Progenitor cell of endocrine pancreas (in vitro differentiated cells): Measurements from ENCODE around the gene SPHKAP. TPM values are rescaled to one million over a fixed set of nuclear protein-coding genes. Genes with fewer than 3 reads are reported as not detected.
"Not testable (repeated sequence)": the region's sequence is repeated elsewhere in the genome, so short reads cannot be mapped to it uniquely, and the experiment has no call there.

Experiments
- DNase-seq: peaks from one replicate; pipeline ENCODE4 v3.0.0; 2021; ENCODE audit warnings: low spot score; ENCODE audit not compliant: unreplicated experiment
- H3K27ac Mint-ChIP-seq: 2 replicates; pipeline ENCODE4 v1.8.0; 2021; ENCODE audit warnings: mild to moderate bottlenecking, moderate library complexity, mixed read lengths
- H3K27me3 Mint-ChIP-seq: 2 replicates; pipeline ENCODE4 v1.8.0; 2021; ENCODE audit warnings: mixed read lengths
- H3K36me3 Mint-ChIP-seq: 2 replicates; pipeline ENCODE4 v1.8.0; 2022; ENCODE audit warnings: mixed read lengths; ENCODE audit not compliant: insufficient read depth
- H3K4me1 Mint-ChIP-seq: 2 replicates; pipeline ENCODE4 v1.8.0; 2021; ENCODE audit warnings: low read depth, mixed read lengths
- H3K4me3 Mint-ChIP-seq: 2 replicates; pipeline ENCODE4 v1.8.0; 2021; ENCODE audit warnings: low read depth, mild to moderate bottlenecking, moderate library complexity, mixed read lengths
- H3K9me3 Mint-ChIP-seq: 2 replicates; pipeline ENCODE4 v1.8.0; 2021; ENCODE audit warnings: low read depth, mixed read lengths
- CTCF ChIP-seq: fragments of 200-600 bp; sonication (generic); IDR thresholded peaks from one replicate; pipeline ENCODE4 v1.5.0; 2021; ENCODE audit warnings: antibody characterized with exemption, mild to moderate bottlenecking; ENCODE audit not compliant: unreplicated experiment
- total RNA-seq: library from RNA; stranded (reverse); gene quantifications from 2 replicates; pipeline ENCODE4 v1.2.1, GENCODE V29; 2021

The SPHKAP gene
- total RNA-seq, 1 donor from 2014 or later = 0.07 TPM

- Mint-ChIP-seq H3K27ac (no peak overlapping the region), H3K36me3 (no peaks in the 10 kb centered on the region), H3K27me3 (no peaks in the 10 kb centered on the region), H3K9me3 (peaks cover 2% of the 10 kb centered on the region), H3K4me3 (no peak overlapping the region), H3K4me1 (no peaks in the 10 kb centered on the region)
- no peak for DNase-seq
- TF ChIP-seq CTCF = no peak
Measured at GRCh38 chr2:228083131-228083530, 98.4 kb downstream of the SPHKAP start.

- H3K36me3 Mint-ChIP-seq = no peaks in the 10 kb centered on the region
- H3K4me1 Mint-ChIP-seq = no peaks in the 10 kb centered on the region
- TF ChIP-seq CTCF = no peak
- no peak for DNase-seq
- H3K27me3 Mint-ChIP-seq = no peaks in the 10 kb centered on the region
- no peak overlapping the region for H3K27ac Mint-ChIP-seq
- peaks cover 2% of the 10 kb centered on the region for H3K9me3 Mint-ChIP-seq
- no peak overlapping the region for H3K4me3 Mint-ChIP-seq
Measured at GRCh38 chr2:228082571-228082970, 98.9 kb downstream of the SPHKAP start.

- no peak for TF ChIP-seq CTCF
- Mint-ChIP-seq H3K27ac (no peak overlapping the region), H3K4me3 (no peak overlapping the region), H3K27me3 (no peaks in the 10 kb centered on the region), H3K9me3 (peaks cover 2% of the 10 kb centered on the region), H3K4me1 (no peaks in the 10 kb centered on the region), H3K36me3 (no peaks in the 10 kb centered on the region)
- no peak for DNase-seq
Measured at GRCh38 chr2:228079194-228079593, 102.3 kb downstream of the SPHKAP start.

- H3K4me1 Mint-ChIP-seq, H3K27ac Mint-ChIP-seq, H3K9me3 Mint-ChIP-seq, H3K4me3 Mint-ChIP-seq, H3K27me3 Mint-ChIP-seq, DNase-seq, H3K36me3 Mint-ChIP-seq: not testable (repeated sequence)
Measured at GRCh38 chr2:228076695-228077094, 104.8 kb downstream of the SPHKAP start.

GRCh38 chr2:228072669-228073068 lies 108.8 kb downstream of the SPHKAP start:
- Mint-ChIP-seq H3K36me3 (no peaks in the 10 kb centered on the region), H3K9me3 (no peaks in the 10 kb centered on the region), H3K27ac (no peak overlapping the region), H3K4me3 (no peak overlapping the region), H3K27me3 (no peaks in the 10 kb centered on the region), H3K4me1 (no peaks in the 10 kb centered on the region)
- DNase-seq = no peak
- TF ChIP-seq CTCF = no peak

- Mint-ChIP-seq H3K27ac (no peak overlapping the region), H3K36me3 (no peaks in the 10 kb centered on the region), H3K27me3 (no peaks in the 10 kb centered on the region), H3K9me3 (no peaks in the 10 kb centered on the region), H3K4me3 (no peak overlapping the region), H3K4me1 (no peaks in the 10 kb centered on the region)
- no peak for TF ChIP-seq CTCF
- DNase-seq = no peak
Measured at GRCh38 chr2:228067309-228067708, 114.2 kb downstream of the SPHKAP start.
